Thyroid gland (tissue), 4 donors: ENCODE data around the gene NIPSNAP2.
"Not testable (repeated sequence)": the region's sequence is repeated elsewhere in the genome, so short reads cannot be mapped to it uniquely, and the experiment has no call there.

Experiments
- POLR2A ChIP-seq, 2 donors: fragments of 450-650 bp; IDR thresholded peaks; one replicate each; pipeline ENCODE4 v1.6.1; 2017; ENCODE audit warnings: antibody characterized with exemption in 2 of 2, mild to moderate bottlenecking in 2 of 2, moderate library complexity in 1 of 2
- TF ChIP-seq, protein P1 (sequence below), 6 experiments: fragments of 200-600 bp in 3 of 6; fragments of 450-650 bp in 3 of 6; sonication (generic) in 3 of 6; IDR thresholded peaks; one replicate each; pipeline ENCODE4 v1.5.1; 2016 to 2019; ENCODE audit warnings: antibody characterized with exemption in 6 of 6, mild to moderate bottlenecking in 2 of 6, inconsistent platforms in 1 of 6, moderate library complexity in 1 of 6

DNA sequence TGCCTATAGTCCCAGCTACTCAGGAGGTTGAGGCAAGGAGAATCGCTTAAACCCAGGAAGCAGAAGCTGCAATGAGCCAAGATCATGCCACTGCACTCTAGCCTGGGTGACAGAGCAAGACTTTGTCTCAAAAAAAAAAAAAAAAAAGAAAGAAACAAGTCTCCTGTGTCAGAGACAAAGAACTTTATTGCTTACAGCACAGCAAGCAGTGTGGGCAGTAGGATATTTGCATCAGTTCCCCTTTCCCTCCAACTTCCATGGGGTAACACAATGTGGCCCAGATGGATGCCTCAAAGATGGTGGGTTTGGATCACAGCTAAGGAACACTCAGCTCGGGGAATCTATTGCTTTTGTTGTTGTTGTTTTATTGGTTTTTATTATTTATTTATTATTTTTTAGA, 81.4 kb downstream of the NIPSNAP2 start:
- TF ChIP-seq, protein P1, sequence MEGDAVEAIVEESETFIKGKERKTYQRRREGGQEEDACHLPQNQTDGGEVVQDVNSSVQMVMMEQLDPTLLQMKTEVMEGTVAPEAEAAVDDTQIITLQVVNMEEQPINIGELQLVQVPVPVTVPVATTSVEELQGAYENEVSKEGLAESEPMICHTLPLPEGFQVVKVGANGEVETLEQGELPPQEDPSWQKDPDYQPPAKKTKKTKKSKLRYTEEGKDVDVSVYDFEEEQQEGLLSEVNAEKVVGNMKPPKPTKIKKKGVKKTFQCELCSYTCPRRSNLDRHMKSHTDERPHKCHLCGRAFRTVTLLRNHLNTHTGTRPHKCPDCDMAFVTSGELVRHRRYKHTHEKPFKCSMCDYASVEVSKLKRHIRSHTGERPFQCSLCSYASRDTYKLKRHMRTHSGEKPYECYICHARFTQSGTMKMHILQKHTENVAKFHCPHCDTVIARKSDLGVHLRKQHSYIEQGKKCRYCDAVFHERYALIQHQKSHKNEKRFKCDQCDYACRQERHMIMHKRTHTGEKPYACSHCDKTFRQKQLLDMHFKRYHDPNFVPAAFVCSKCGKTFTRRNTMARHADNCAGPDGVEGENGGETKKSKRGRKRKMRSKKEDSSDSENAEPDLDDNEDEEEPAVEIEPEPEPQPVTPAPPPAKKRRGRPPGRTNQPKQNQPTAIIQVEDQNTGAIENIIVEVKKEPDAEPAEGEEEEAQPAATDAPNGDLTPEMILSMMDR (IDR thresholded peaks at IDR 0.05) = not testable (repeated sequence)
- not testable (repeated sequence) for TF ChIP-seq POLR2A (IDR thresholded peaks at IDR 0.05)
